Chondrocyte (in vitro differentiated cells): ENCODE measurements around the gene ABCB4. TPM values are rescaled to one million over a fixed set of nuclear protein-coding genes. Genes with fewer than 3 reads are reported as not detected.

Source experiments
- DNase-seq: peaks from one replicate; pipeline ENCODE4 v3.0.0; 2021; ENCODE audit warnings: mixed read lengths, low spot score
- H3K27ac Mint-ChIP-seq: one replicate; pipeline ENCODE4 v1.8.0; 2021; ENCODE audit warnings: mild to moderate bottlenecking, moderate library complexity, mixed read lengths; ENCODE audit not compliant: unreplicated experiment
- H3K27me3 Mint-ChIP-seq: 2 replicates; pipeline ENCODE4 v1.8.0; 2021; ENCODE audit warnings: low read depth, mixed read lengths
- H3K36me3 Mint-ChIP-seq: 2 replicates; pipeline ENCODE4 v1.8.0; 2021; ENCODE audit warnings: low read depth, mixed read lengths
- H3K4me1 Mint-ChIP-seq: 2 replicates; pipeline ENCODE4 v1.8.0; 2021; ENCODE audit warnings: low read depth, mild to moderate bottlenecking, mixed read lengths
- H3K4me3 Mint-ChIP-seq: one replicate; pipeline ENCODE4 v1.8.0; 2021; ENCODE audit warnings: mild to moderate bottlenecking, moderate library complexity, mixed read lengths; ENCODE audit not compliant: unreplicated experiment
- H3K9me3 Mint-ChIP-seq: 2 replicates; pipeline ENCODE4 v1.8.0; 2021; ENCODE audit warnings: low read depth, mixed read lengths
- total RNA-seq: library from RNA; stranded (reverse); gene quantifications from 3 replicates; pipeline ENCODE4 v1.2.1, GENCODE V29; 2021
- TF ChIP-seq, protein P1 (sequence below): fragments of 200-600 bp; sonication (generic); IDR thresholded peaks from 2 replicates; pipeline ENCODE4 v1.5.0; 2021; ENCODE audit warnings: antibody characterized with exemption, mild to moderate bottlenecking, moderate library complexity

The ABCB4 gene
- total RNA-seq, 1 donor from 2014 or later = 0.10 TPM

DNA sequence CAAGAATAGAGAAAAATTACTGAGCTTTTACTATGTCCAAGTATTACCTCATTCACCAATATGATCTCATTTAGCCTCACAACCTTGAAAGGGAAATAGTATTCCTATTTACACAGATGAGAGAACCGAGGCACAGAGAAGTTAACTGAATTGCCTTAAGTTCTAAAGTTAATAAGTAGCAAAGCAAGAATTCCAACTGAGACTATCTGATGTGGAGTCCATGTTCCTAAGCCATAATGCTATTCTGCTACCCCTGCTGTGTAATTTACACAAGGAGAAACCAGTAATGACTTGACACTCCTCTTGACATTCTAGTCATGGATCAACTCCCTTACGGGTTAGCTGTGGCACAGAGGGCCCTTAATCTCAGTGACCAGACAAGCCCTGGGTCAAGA lies 60.7 kb downstream of the ABCB4 start:
- H3K36me3 Mint-ChIP-seq = no peaks in the 10 kb centered on the region
- no peaks in the 10 kb centered on the region for H3K9me3 Mint-ChIP-seq
- H3K27me3 Mint-ChIP-seq = peaks cover 13% of the 10 kb centered on the region
- no peaks in the 10 kb centered on the region for H3K4me1 Mint-ChIP-seq
- H3K4me3 Mint-ChIP-seq = no peak overlapping the region
- TF ChIP-seq, protein P1, sequence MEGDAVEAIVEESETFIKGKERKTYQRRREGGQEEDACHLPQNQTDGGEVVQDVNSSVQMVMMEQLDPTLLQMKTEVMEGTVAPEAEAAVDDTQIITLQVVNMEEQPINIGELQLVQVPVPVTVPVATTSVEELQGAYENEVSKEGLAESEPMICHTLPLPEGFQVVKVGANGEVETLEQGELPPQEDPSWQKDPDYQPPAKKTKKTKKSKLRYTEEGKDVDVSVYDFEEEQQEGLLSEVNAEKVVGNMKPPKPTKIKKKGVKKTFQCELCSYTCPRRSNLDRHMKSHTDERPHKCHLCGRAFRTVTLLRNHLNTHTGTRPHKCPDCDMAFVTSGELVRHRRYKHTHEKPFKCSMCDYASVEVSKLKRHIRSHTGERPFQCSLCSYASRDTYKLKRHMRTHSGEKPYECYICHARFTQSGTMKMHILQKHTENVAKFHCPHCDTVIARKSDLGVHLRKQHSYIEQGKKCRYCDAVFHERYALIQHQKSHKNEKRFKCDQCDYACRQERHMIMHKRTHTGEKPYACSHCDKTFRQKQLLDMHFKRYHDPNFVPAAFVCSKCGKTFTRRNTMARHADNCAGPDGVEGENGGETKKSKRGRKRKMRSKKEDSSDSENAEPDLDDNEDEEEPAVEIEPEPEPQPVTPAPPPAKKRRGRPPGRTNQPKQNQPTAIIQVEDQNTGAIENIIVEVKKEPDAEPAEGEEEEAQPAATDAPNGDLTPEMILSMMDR = no peak
- H3K27ac Mint-ChIP-seq = no peak overlapping the region
- no peak for DNase-seq

DNA sequence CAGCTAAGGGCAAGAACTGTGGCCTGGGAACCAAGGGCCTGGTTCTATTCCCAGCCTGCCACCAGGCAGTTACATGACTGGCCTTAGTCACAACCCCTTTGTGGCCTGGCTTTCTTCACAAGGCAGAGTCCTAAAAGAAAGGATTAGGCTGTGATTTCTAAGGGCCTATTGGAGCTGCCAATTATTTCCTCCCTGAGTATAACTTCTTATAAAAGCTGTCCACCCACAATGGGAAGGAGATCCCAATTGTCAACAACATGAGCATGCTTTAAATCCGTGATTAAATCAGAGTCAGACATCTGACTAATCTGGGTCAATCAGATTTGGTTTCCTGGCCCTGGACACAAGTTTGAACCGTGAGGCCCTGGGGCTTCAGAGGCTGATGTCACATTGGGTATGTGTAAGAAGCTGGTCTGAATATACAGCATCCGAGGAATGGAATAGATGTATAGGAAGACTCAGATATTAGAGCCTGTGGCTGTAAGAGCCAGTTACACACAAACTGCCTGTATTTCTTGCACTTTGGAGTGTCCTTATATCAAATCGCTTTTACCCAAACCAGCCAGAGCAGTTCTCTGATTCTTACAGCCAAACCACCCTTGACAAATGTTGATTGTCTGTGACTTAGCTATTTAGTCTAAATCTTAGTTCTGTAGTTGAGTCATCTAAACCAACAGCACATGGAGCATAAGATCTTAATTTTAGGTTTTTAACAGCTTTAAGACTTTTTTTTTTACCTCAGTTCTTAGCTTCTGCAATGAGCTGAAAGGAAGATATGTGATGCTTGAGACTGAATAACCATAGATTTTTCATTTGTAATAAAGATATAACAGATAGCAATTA lies 61.3 kb downstream of the ABCB4 start:
- peaks cover 13% of the 10 kb centered on the region for H3K27me3 Mint-ChIP-seq
- H3K27ac Mint-ChIP-seq = no peak overlapping the region
- H3K9me3 Mint-ChIP-seq = no peaks in the 10 kb centered on the region
- no peaks in the 10 kb centered on the region for H3K36me3 Mint-ChIP-seq
- TF ChIP-seq, protein P1 = no peak
- H3K4me1 Mint-ChIP-seq = no peaks in the 10 kb centered on the region
- no peak for DNase-seq
- no peak overlapping the region for H3K4me3 Mint-ChIP-seq

DNA sequence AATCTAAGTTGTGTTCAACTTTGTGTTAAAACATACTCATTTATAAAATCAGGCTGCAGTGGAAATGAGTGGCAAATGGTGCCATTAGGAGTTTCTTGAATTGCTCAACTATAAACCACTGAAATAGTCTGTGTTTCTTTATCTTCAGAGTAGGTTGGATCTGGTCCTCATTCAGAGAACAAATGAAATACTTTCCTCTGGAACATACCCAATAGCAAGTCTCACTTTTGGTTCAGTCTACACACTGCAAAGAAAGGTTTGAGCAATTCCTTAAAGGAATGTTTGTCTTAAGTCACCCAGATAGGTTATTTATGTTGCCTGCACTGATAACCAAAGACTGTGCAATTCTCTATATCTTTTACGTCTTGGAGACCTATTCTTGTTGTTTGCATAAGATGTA lies 62.5 kb downstream of the ABCB4 start:
- TF ChIP-seq, protein P1 = no peak
- Mint-ChIP-seq H3K4me3 (no peak overlapping the region), H3K27me3 (peaks cover 14% of the 10 kb centered on the region), H3K9me3 (no peaks in the 10 kb centered on the region), H3K36me3 (no peaks in the 10 kb centered on the region), H3K27ac (no peak overlapping the region), H3K4me1 (no peaks in the 10 kb centered on the region)
- DNase-seq = no peak

DNA sequence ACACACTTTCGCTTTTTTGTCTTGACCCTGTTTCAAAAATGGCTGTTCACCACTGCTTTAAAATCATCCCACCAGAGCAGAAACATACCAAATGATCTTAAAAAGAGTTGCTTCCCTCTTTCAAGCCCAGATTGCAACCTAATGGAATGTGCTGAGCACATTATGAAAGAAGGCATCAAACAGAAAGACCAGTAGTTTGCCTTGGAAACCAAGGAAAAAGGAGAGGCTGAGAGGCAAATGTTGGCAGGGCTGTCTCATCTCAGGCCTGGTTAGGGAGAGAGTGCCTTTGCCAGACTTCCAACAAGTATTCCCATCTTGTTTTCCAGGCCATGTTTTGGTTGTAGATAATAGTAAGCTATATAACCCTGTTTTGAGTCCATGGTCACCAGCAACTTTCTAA lies 64.3 kb downstream of the ABCB4 start:
- Mint-ChIP-seq H3K27me3 (peaks cover 8% of the 10 kb centered on the region), H3K4me1 (no peaks in the 10 kb centered on the region), H3K4me3 (no peak overlapping the region), H3K9me3 (peaks cover 4% of the 10 kb centered on the region), H3K27ac (no peak overlapping the region), H3K36me3 (no peaks in the 10 kb centered on the region)
- no peak for DNase-seq
- TF ChIP-seq, protein P1 = no peak

DNA sequence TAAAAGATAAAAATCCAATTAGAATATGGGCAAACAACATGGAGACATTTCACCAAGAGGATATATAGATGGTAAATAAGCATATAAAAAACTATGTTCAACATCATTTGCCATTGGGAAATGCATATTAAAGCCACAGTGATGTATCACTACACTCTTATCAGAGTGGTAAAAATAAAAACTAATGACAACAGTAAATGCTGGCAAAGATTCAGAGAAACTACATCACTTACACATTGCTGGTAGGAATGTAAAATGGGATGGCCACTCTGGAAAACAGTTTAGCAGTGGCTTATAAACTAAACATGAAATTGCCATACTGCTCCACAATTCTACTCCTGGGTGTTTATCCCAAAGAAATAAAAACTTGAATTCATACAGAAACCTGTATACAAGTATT lies 70.8 kb downstream of the ABCB4 start:
- H3K4me3 Mint-ChIP-seq = no peak overlapping the region
- no peaks in the 10 kb centered on the region for H3K36me3 Mint-ChIP-seq
- peaks cover 3% of the 10 kb centered on the region for H3K27me3 Mint-ChIP-seq
- TF ChIP-seq, protein P1 = no peak
- H3K4me1 Mint-ChIP-seq = no peaks in the 10 kb centered on the region
- H3K9me3 Mint-ChIP-seq = peaks cover 4% of the 10 kb centered on the region
- DNase-seq = no peak
- no peak overlapping the region for H3K27ac Mint-ChIP-seq
